ENCODE measurements around the gene CTIF.

Gene CTIF

GRCh38 chr18:48762022-48762421, 223.2 kb downstream of the CTIF start:
- no peak for DNase-seq

- no peak for DNase-seq
Measured at GRCh38 chr18:48762836-48763718, 224.2 kb downstream of the CTIF start.

- DNase-seq, result no peak
Measured at GRCh38 chr18:48763719-48764100, 224.9 kb downstream of the CTIF start.

- DNase-seq, result no peak
Measured at GRCh38 chr18:48765053-48765452, 226.2 kb downstream of the CTIF start.

GRCh38 chr18:48766026-48766425, 227.2 kb downstream of the CTIF start:
- no peak for DNase-seq

- no peak for DNase-seq
Measured at GRCh38 chr18:48766487-48766886, 227.7 kb downstream of the CTIF start.

GRCh38 chr18:48767090-48767690, 228.4 kb downstream of the CTIF start:
- DNase-seq, result no peak

GRCh38 chr18:48769006-48769636, 230.3 kb downstream of the CTIF start:
- DNase-seq, result no peak

- DNase-seq, result no peak
Measured at GRCh38 chr18:48770243-48770642, 231.4 kb downstream of the CTIF start.

- no peak for DNase-seq
Measured at GRCh38 chr18:48771641-48772375, 233.0 kb downstream of the CTIF start.

- no peak for DNase-seq
Measured at GRCh38 chr18:48772457-48772856, 233.6 kb downstream of the CTIF start.

GRCh38 chr18:48773821-48774220, 235.0 kb downstream of the CTIF start:
- DNase-seq, result no peak

- no peak for DNase-seq
Measured at GRCh38 chr18:48774941-48775340, 236.1 kb downstream of the CTIF start.

GRCh38 chr18:48775372-48776155, 236.7 kb downstream of the CTIF start:
- no peak for DNase-seq

GRCh38 chr18:48776156-48776555, 237.3 kb downstream of the CTIF start:
- DNase-seq, result no peak

GRCh38 chr18:48776641-48777025, 237.8 kb downstream of the CTIF start:
- DNase-seq, result no peak

GRCh38 chr18:48777026-48777743, 238.4 kb downstream of the CTIF start:
- DNase-seq, result peak; percentile 15 to 51

GRCh38 chr18:48777744-48778116, 238.9 kb downstream of the CTIF start:
- no peak for DNase-seq

- DNase-seq, result no peak
Measured at GRCh38 chr18:48778344-48779011, 239.6 kb downstream of the CTIF start.

GRCh38 chr18:48779462-48779861, 240.6 kb downstream of the CTIF start:
- no peak for DNase-seq

GRCh38 chr18:48780201-48780912, 241.5 kb downstream of the CTIF start:
- no peak for DNase-seq

Measured in SHP77 (cell line).